HEK293T (cell line): ENCODE measurements around the gene TFF2.

Source experiments
- CTCF ChIA-PET: fragments of 350-600 bp; formaldehyde crosslinking; extraction: SDS; loops from one replicate; lab custom pipeline; 2021; ENCODE audit warnings: antibody characterized with exemption, inconsistent platforms; lab: Yijun Ruan, JAX
- POLR2A ChIA-PET: fragments of 350-600 bp; formaldehyde crosslinking; extraction: SDS; loops from one replicate; lab custom pipeline; 2020; ENCODE audit warnings: antibody characterized with exemption, inconsistent platforms; lab: Yijun Ruan, JAX
- DNase-seq: peaks from one replicate; pipeline ENCODE4 v3.0.0; 2012; ENCODE audit warnings: mixed read lengths; ENCODE audit errors: extremely low spot score
- ARNT ChIP-seq: fragments of 450-650 bp; IDR thresholded peaks from 2 replicates; pipeline ENCODE4 v1.6.1; 2017; ENCODE audit warnings: mild to moderate bottlenecking
- BHLHE40 ChIP-seq: fragments of 450-650 bp; IDR thresholded peaks from 2 replicates; pipeline ENCODE4 v1.6.1; 2016; ENCODE audit warnings: mild to moderate bottlenecking, moderate library complexity, borderline replicate concordance
- CTBP1 ChIP-seq: fragments of 450-650 bp; IDR thresholded peaks from 2 replicates; pipeline ENCODE4 v1.6.1; 2016; ENCODE audit warnings: borderline replicate concordance
- ELF4 ChIP-seq: fragments of 450-650 bp; IDR thresholded peaks from 2 replicates; pipeline ENCODE4 v1.6.1; 2017; ENCODE audit warnings: antibody characterized with exemption
- FOXA1 ChIP-seq: fragments of 450-650 bp; IDR thresholded peaks from 2 replicates; pipeline ENCODE4 v1.6.1; 2016; ENCODE audit warnings: mild to moderate bottlenecking
- FOXK2 ChIP-seq: fragments of 450-650 bp; IDR thresholded peaks from 2 replicates; pipeline ENCODE4 v1.6.1; 2016; ENCODE audit warnings: mild to moderate bottlenecking
- FOXM1 ChIP-seq: fragments of 450-650 bp; IDR thresholded peaks from 2 replicates; pipeline ENCODE4 v1.6.1; 2017; ENCODE audit warnings: mild to moderate bottlenecking, borderline replicate concordance
- HDGF ChIP-seq: fragments of 450-650 bp; IDR thresholded peaks from 2 replicates; pipeline ENCODE4 v1.6.1; 2017; ENCODE audit warnings: antibody characterized with exemption, borderline replicate concordance
- L3MBTL2 ChIP-seq: fragments of 450-650 bp; conservative IDR thresholded peaks from 2 replicates; pipeline ENCODE4 v1.6.1; 2016; ENCODE audit warnings: mild to moderate bottlenecking
- LEF1 ChIP-seq: fragments of 450-650 bp; IDR thresholded peaks from 2 replicates; pipeline ENCODE4 v1.6.1; 2017; ENCODE audit warnings: mild to moderate bottlenecking, borderline replicate concordance
- NFRKB ChIP-seq: fragments of 450-650 bp; IDR thresholded peaks from 2 replicates; pipeline ENCODE4 v1.6.1; 2016; ENCODE audit warnings: mild to moderate bottlenecking, moderate library complexity
- PKNOX1 ChIP-seq: fragments of 450-650 bp; IDR thresholded peaks from 2 replicates; pipeline ENCODE4 v1.6.1; 2016
- SP1 ChIP-seq: fragments of 450-650 bp; IDR thresholded peaks from 2 replicates; pipeline ENCODE4 v1.6.1; 2017
- SUZ12 ChIP-seq: fragments of 450-650 bp; IDR thresholded peaks from 2 replicates; pipeline ENCODE4 v1.6.1; 2016; ENCODE audit warnings: mild to moderate bottlenecking
- TARDBP ChIP-seq: fragments of 450-650 bp; IDR thresholded peaks from 2 replicates; pipeline ENCODE4 v1.6.1; 2016
- ZNF384 ChIP-seq: fragments of 450-650 bp; IDR thresholded peaks from 2 replicates; pipeline ENCODE4 v1.6.1; 2016

Gene TFF2

GRCh38 chr21:42363312-42363711, 12.5 kb upstream of the TFF2 start:
- ChIA-PET POLR2A (no interaction called here), CTCF (no interaction called here)
- no peak for DNase-seq
- TF ChIP-seq FOXK2 (no peak), ARNT (no peak), ELF4 (no peak), NFRKB (no peak), TARDBP (no peak), L3MBTL2 (no peak), ZNF384 (no peak), CTBP1 (no peak), PKNOX1 (no peak), HDGF (no peak), BHLHE40 (no peak), SUZ12 (no peak), LEF1 (no peak), FOXA1 (no peak), SP1 (no peak)

- no peak for DNase-seq
- POLR2A ChIA-PET = no interaction called here
- TF ChIP-seq TARDBP (no peak), FOXK2 (no peak), CTBP1 (no peak), NFRKB (no peak), ZNF384 (no peak), LEF1 (no peak), SP1 (no peak)
- CTCF ChIA-PET = no interaction called here
Observed at GRCh38 chr21:42362700-42363099, 11.9 kb upstream of the TFF2 start.

- DNase-seq = no peak
- TF ChIP-seq FOXK2 (no peak), ARNT (no peak), NFRKB (no peak)
- ChIA-PET POLR2A (no interaction called here), CTCF (no interaction called here)
Observed at GRCh38 chr21:42362198-42362597, 11.4 kb upstream of the TFF2 start.

- TF ChIP-seq ZNF384 = no peak
- no peak for TF ChIP-seq FOXA1
- no peak for TF ChIP-seq ELF4
- TF ChIP-seq NFRKB = no peak
- TF ChIP-seq BHLHE40 = no peak
- TF ChIP-seq SUZ12 = no peak
- no peak for TF ChIP-seq FOXM1
- TF ChIP-seq TARDBP = no peak
- no peak for TF ChIP-seq CTBP1
- no peak for TF ChIP-seq FOXK2
- no peak for TF ChIP-seq SP1
- TF ChIP-seq PKNOX1 = no peak
- no peak for TF ChIP-seq L3MBTL2
- no peak for TF ChIP-seq LEF1
- no peak for TF ChIP-seq HDGF
- no peak for TF ChIP-seq ARNT
- no peak for DNase-seq
- POLR2A ChIA-PET = no interaction called here
- CTCF ChIA-PET = interaction anchor here (0.5 to 1.4 kb wide), 3 partner anchors 51 to 102 kb away, joined by 3 read pairs; no protein-coding TSS in a partner anchor
Observed at GRCh38 chr21:42361286-42361685, 10.5 kb upstream of the TFF2 start.

GRCh38 chr21:42360317-42360716, 9.5 kb upstream of the TFF2 start:
- POLR2A ChIA-PET = no interaction called here
- TF ChIP-seq ELF4 = no peak
- no peak for TF ChIP-seq L3MBTL2
- no peak for TF ChIP-seq FOXA1
- no peak for TF ChIP-seq TARDBP
- TF ChIP-seq SP1 = no peak
- TF ChIP-seq SUZ12 = no peak
- no peak for TF ChIP-seq ZNF384
- no peak for TF ChIP-seq FOXM1
- TF ChIP-seq PKNOX1 = no peak
- TF ChIP-seq LEF1 = no peak
- no peak for TF ChIP-seq CTBP1
- no peak for TF ChIP-seq BHLHE40
- TF ChIP-seq ARNT = no peak
- no peak for TF ChIP-seq HDGF
- no peak for TF ChIP-seq NFRKB
- TF ChIP-seq FOXK2 = no peak
- CTCF ChIA-PET = interaction anchor here (1.4 kb wide), 1 partner anchor 50 kb away, joined by 3 read pairs; no protein-coding TSS in a partner anchor
- no peak for DNase-seq

- no peak for DNase-seq
- TF ChIP-seq PKNOX1 (peak; percentile 83), L3MBTL2 (no peak)
- ChIA-PET POLR2A (no interaction called here), CTCF (no interaction called here)
Observed at GRCh38 chr21:42358937-42359336, 8.1 kb upstream of the TFF2 start.
